ENCODE results near the gene NRAP. TPM values are rescaled to one million over a fixed set of nuclear protein-coding genes. Genes with fewer than 3 reads are reported as not detected.

NRAP gene
- polyA plus RNA-seq, 1 donor (not counting 4 experiments of a cell fraction or from before 2014, with no cell fraction given): not detected

DNA sequence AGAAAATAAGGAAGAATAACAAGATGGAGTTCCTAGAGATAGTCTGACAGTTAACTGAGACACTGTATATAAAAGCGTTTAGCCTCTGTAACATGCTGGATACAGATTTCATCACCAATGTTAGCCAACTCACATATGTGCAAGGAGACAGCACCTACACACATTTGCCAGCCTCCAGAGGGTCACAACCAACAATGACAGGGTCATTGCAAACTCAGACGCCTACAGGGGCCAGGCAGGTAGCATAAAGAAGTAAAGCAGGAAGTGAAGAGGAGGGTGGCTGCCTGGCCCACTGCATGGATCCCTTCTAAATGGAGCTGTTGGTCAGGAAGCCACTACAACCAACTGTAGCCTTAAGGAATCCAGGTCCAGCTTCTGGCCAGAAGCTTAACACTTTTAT lies 50.4 kb downstream of the NRAP start:
- FAIRE-seq: no peak
- H3K9me3 ChIP-seq (ENCODE audit: control insufficient read depth, low read depth, low read length): no peaks in the 10 kb centered on the region
- no peak overlapping the region for H3K4me3 ChIP-seq (ENCODE audit: control insufficient read depth in 2 of 3, extremely low read depth in 1 of 3, insufficient read depth in 2 of 3, low read depth in 1 of 3, low read length in 3 of 3)
- dilution Hi-C loops (cut with MboI; ENCODE audit: extremely low pct_ligation_motif_present, low sequenced_read_pairs): no loop called here
- no peaks in the 10 kb centered on the region for H3K9me1 ChIP-seq (ENCODE audit: control insufficient read depth, extremely low read depth, insufficient read depth, low read length)
- no peaks in the 10 kb centered on the region for H3K36me3 ChIP-seq (ENCODE audit: control insufficient read depth in 2 of 2, extremely low read depth in 1 of 2, insufficient read depth in 2 of 2, low read length in 2 of 2)
- H2AFZ ChIP-seq (ENCODE audit: control insufficient read depth, low read length): no peak overlapping the region
- H3K27me3 ChIP-seq (ENCODE audit: control insufficient read depth, extremely low read depth, insufficient read depth, low read length): peaks cover 5% of the 10 kb centered on the region
- H3K27ac ChIP-seq (ENCODE audit: control insufficient read depth, insufficient read depth, low read length): no peak overlapping the region
- H3K9ac ChIP-seq (ENCODE audit: control insufficient read depth, extremely low read depth, insufficient read depth, low read length): no peak overlapping the region
- no peaks in the 10 kb centered on the region for H3K4me1 ChIP-seq (ENCODE audit: control insufficient read depth, extremely low read depth, insufficient read depth, low read length)
- no peaks in the 10 kb centered on the region for H4K20me1 ChIP-seq (ENCODE audit: control insufficient read depth, extremely low read depth, insufficient read depth, low read length)
- H3K4me2 ChIP-seq (ENCODE audit: control insufficient read depth, extremely low read depth, insufficient read depth, low read depth, low read length): no peak overlapping the region
- no peak for DNase-seq (ENCODE audit: low read depth, low spot score)
- TF ChIP-seq EZH2 (IDR thresholded peaks at IDR 0.05; ENCODE audit: low read length): no peak
- TF ChIP-seq, protein P1, sequence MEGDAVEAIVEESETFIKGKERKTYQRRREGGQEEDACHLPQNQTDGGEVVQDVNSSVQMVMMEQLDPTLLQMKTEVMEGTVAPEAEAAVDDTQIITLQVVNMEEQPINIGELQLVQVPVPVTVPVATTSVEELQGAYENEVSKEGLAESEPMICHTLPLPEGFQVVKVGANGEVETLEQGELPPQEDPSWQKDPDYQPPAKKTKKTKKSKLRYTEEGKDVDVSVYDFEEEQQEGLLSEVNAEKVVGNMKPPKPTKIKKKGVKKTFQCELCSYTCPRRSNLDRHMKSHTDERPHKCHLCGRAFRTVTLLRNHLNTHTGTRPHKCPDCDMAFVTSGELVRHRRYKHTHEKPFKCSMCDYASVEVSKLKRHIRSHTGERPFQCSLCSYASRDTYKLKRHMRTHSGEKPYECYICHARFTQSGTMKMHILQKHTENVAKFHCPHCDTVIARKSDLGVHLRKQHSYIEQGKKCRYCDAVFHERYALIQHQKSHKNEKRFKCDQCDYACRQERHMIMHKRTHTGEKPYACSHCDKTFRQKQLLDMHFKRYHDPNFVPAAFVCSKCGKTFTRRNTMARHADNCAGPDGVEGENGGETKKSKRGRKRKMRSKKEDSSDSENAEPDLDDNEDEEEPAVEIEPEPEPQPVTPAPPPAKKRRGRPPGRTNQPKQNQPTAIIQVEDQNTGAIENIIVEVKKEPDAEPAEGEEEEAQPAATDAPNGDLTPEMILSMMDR (optimal IDR thresholded peaks at IDR 0.05 in 1 of 3, IDR thresholded peaks at IDR 0.05 in 1 of 3, conservative IDR thresholded peaks at IDR 0.05 in 1 of 3; ENCODE audit: extremely low read depth in 1 of 3, insufficient read depth in 2 of 3, low read length in 3 of 3): no peak
- no peaks in the 10 kb centered on the region for H3K79me2 ChIP-seq (ENCODE audit: control insufficient read depth, insufficient read depth, low read length)

DNA sequence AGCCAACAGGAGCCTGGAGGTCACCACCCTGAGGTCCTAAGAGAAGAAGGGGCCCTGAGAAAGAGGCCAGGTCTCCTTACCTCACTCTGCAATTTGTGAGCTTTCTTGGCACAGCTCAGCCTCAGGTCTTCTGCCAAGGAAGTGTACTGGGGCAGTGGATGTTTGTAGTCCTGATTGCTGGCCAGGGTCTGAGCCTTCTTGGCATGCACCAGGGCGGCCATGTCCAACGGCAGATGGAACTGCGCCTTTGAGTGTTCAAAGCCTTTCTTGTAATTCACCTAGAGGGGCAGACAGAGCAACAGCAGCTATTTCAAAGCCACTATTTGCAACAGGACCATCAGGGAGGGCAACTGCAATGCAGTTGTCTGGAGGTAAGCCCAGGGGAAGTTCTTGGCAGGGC lies 51.7 kb downstream of the NRAP start:
- Histone ChIP-seq H3K9me3 (ENCODE audit: control insufficient read depth, low read depth, low read length) (no peaks in the 10 kb centered on the region), H2AFZ (ENCODE audit: control insufficient read depth, low read length) (no peak overlapping the region), H3K27me3 (ENCODE audit: control insufficient read depth, extremely low read depth, insufficient read depth, low read length) (peaks cover 5% of the 10 kb centered on the region), H3K4me2 (ENCODE audit: control insufficient read depth, extremely low read depth, insufficient read depth, low read depth, low read length) (no peak overlapping the region), H3K4me3 (ENCODE audit: control insufficient read depth in 2 of 3, extremely low read depth in 1 of 3, insufficient read depth in 2 of 3, low read depth in 1 of 3, low read length in 3 of 3) (no peak overlapping the region), H3K36me3 (ENCODE audit: control insufficient read depth in 2 of 2, extremely low read depth in 1 of 2, insufficient read depth in 2 of 2, low read length in 2 of 2) (no peaks in the 10 kb centered on the region), H4K20me1 (ENCODE audit: control insufficient read depth, extremely low read depth, insufficient read depth, low read length) (no peaks in the 10 kb centered on the region), H3K9me1 (ENCODE audit: control insufficient read depth, extremely low read depth, insufficient read depth, low read length) (no peaks in the 10 kb centered on the region), H3K27ac (ENCODE audit: control insufficient read depth, insufficient read depth, low read length) (no peak overlapping the region), H3K4me1 (ENCODE audit: control insufficient read depth, extremely low read depth, insufficient read depth, low read length) (no peaks in the 10 kb centered on the region), H3K79me2 (ENCODE audit: control insufficient read depth, insufficient read depth, low read length) (no peaks in the 10 kb centered on the region), H3K9ac (ENCODE audit: control insufficient read depth, extremely low read depth, insufficient read depth, low read length) (no peak overlapping the region)
- dilution Hi-C loops (cut with MboI; ENCODE audit: extremely low pct_ligation_motif_present, low sequenced_read_pairs): no loop called here
- FAIRE-seq: no peak
- TF ChIP-seq, protein P1 (optimal IDR thresholded peaks at IDR 0.05 in 1 of 3, IDR thresholded peaks at IDR 0.05 in 1 of 3, conservative IDR thresholded peaks at IDR 0.05 in 1 of 3; ENCODE audit: extremely low read depth in 1 of 3, insufficient read depth in 2 of 3, low read length in 3 of 3): no peak
- no peak for TF ChIP-seq EZH2 (IDR thresholded peaks at IDR 0.05; ENCODE audit: low read length)
- no peak for DNase-seq (ENCODE audit: low read depth, low spot score)
